NCI-H1436 treated with DMSO at 0.1 percent for 48 hours (cell line): Measurements from ENCODE around the gene TP53TG3C.
"Not testable (repeated sequence)": the region's sequence is repeated elsewhere in the genome, so short reads cannot be mapped to it uniquely, and the experiment has no call there.

ENCODE experiments used
- DNase-seq: peaks from one replicate; lab custom pipeline; 2025; lab: John Stamatoyannopoulos, UW

Gene TP53TG3C, protein sequence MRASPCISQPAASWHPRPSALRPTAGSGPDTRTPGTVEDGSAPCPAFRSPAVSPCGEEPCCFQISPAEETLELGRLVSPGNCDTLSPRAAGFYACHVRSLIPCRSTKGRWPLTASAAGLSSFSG

GRCh38 chr16:33193926-33194325, at the start of gene TP53TG3C:
TSS of gene TP53TG3C (plus strand) at chr16:33194226. CDS start at chr16:33194294, 68 bp downstream.
- DNase-seq, result not testable (repeated sequence)
